ENCODE measurements around the gene LMX1A. TPM values are rescaled to one million over a fixed set of nuclear protein-coding genes. Genes with fewer than 3 reads are reported as not detected.

Gene LMX1A
- total and polyA plus RNA-seq, 2 of the 13 experiments (the other 11 are each of a cell fraction or from before 2014, with no cell fraction given): 0.07 TPM; not detected in 1

DNA sequence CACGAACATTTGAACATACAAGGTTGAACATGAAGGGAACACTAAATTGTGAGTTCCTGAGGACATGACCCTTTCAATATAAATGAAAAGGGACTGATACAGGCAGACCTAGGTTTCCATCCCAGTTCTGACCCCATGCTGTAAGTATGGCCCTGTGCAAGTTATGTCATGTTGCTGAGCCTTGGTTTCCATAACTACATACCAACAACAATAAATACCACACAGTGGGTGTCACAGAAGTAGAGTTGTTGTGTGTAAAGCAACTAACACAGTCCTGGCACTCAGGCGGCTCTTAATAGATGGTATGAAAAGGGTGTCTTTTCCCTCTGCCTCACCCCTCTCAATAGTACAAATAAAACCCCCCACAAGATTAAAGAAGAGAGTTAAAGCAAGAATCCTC lies 140.8 kb downstream of the LMX1A start (continued):
- TF ChIP-seq, protein P1, sequence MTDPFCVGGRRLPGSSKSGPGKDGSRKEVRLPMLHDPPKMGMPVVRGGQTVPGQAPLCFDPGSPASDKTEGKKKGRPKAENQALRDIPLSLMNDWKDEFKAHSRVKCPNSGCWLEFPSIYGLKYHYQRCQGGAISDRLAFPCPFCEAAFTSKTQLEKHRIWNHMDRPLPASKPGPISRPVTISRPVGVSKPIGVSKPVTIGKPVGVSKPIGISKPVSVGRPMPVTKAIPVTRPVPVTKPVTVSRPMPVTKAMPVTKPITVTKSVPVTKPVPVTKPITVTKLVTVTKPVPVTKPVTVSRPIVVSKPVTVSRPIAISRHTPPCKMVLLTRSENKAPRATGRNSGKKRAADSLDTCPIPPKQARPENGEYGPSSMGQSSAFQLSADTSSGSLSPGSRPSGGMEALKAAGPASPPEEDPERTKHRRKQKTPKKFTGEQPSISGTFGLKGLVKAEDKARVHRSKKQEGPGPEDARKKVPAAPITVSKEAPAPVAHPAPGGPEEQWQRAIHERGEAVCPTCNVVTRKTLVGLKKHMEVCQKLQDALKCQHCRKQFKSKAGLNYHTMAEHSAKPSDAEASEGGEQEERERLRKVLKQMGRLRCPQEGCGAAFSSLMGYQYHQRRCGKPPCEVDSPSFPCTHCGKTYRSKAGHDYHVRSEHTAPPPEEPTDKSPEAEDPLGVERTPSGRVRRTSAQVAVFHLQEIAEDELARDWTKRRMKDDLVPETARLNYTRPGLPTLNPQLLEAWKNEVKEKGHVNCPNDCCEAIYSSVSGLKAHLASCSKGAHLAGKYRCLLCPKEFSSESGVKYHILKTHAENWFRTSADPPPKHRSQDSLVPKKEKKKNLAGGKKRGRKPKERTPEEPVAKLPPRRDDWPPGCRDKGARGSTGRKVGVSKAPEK (CRISPR knock-in tag; IDR thresholded peaks at IDR 0.05; ENCODE audit: borderline replicate concordance): no peak
- TF ChIP-seq HES4 (CRISPR knock-in tag; IDR thresholded peaks at IDR 0.05; ENCODE audit: borderline replicate concordance): no peak
- TF ChIP-seq, protein P2, sequence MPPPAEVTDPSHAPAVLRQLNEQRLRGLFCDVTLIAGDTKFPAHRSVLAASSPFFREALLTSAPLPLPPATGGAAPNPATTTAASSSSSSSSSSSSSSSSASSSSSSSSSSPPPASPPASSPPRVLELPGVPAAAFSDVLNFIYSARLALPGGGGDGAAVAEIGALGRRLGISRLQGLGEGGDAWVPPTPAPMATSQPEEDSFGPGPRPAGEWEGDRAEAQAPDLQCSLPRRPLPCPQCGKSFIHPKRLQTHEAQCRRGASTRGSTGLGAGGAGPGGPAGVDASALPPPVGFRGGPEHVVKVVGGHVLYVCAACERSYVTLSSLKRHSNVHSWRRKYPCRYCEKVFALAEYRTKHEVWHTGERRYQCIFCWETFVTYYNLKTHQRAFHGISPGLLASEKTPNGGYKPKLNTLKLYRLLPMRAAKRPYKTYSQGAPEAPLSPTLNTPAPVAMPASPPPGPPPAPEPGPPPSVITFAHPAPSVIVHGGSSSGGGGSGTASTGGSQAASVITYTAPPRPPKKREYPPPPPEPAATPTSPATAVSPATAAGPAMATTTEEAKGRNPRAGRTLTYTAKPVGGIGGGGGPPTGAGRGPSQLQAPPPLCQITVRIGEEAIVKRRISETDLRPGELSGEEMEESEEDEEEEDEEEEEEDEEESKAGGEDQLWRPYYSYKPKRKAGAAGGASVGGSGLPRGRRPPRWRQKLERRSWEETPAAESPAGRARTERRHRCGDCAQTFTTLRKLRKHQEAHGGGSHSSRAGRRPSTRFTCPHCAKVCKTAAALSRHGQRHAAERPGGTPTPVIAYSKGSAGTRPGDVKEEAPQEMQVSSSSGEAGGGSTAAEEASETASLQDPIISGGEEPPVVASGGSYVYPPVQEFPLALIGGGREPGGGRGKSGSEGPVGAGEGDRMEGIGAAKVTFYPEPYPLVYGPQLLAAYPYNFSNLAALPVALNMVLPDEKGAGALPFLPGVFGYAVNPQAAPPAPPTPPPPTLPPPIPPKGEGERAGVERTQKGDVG (CRISPR knock-in tag; IDR thresholded peaks at IDR 0.05; ENCODE audit: borderline replicate concordance): no peak
- TF ChIP-seq, protein P3, sequence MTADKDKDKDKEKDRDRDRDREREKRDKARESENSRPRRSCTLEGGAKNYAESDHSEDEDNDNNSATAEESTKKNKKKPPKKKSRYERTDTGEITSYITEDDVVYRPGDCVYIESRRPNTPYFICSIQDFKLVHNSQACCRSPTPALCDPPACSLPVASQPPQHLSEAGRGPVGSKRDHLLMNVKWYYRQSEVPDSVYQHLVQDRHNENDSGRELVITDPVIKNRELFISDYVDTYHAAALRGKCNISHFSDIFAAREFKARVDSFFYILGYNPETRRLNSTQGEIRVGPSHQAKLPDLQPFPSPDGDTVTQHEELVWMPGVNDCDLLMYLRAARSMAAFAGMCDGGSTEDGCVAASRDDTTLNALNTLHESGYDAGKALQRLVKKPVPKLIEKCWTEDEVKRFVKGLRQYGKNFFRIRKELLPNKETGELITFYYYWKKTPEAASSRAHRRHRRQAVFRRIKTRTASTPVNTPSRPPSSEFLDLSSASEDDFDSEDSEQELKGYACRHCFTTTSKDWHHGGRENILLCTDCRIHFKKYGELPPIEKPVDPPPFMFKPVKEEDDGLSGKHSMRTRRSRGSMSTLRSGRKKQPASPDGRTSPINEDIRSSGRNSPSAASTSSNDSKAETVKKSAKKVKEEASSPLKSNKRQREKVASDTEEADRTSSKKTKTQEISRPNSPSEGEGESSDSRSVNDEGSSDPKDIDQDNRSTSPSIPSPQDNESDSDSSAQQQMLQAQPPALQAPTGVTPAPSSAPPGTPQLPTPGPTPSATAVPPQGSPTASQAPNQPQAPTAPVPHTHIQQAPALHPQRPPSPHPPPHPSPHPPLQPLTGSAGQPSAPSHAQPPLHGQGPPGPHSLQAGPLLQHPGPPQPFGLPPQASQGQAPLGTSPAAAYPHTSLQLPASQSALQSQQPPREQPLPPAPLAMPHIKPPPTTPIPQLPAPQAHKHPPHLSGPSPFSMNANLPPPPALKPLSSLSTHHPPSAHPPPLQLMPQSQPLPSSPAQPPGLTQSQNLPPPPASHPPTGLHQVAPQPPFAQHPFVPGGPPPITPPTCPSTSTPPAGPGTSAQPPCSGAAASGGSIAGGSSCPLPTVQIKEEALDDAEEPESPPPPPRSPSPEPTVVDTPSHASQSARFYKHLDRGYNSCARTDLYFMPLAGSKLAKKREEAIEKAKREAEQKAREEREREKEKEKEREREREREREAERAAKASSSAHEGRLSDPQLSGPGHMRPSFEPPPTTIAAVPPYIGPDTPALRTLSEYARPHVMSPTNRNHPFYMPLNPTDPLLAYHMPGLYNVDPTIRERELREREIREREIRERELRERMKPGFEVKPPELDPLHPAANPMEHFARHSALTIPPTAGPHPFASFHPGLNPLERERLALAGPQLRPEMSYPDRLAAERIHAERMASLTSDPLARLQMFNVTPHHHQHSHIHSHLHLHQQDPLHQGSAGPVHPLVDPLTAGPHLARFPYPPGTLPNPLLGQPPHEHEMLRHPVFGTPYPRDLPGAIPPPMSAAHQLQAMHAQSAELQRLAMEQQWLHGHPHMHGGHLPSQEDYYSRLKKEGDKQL (CRISPR knock-in tag; IDR thresholded peaks at IDR 0.05; ENCODE audit: low read depth): no peak
- TF ChIP-seq ZNF431 (CRISPR knock-in tag; IDR thresholded peaks at IDR 0.05; ENCODE audit: borderline replicate concordance, low read depth): no peak
